BLaER1 treated with 17β-estradiol and CSF1 and Interleukin-3, amounts not matched to agents 10 nM and 100 nM (cell line): ENCODE results near the gene TBRG4.
A peak's percentile ranks its signal among the peaks of the same experiment; 100 is the strongest.
"Not testable (repeated sequence)": the region's sequence is repeated elsewhere in the genome, so short reads cannot be mapped to it uniquely, and the experiment has no call there.

Source experiments
- H3K27ac ChIP-seq, 11 experiments: shearing (Covaris generic); formaldehyde crosslinking; 2 replicates each; pipeline ENCODE4 v1.8.1; 2022
- H3K27me3 ChIP-seq, 11 experiments: shearing (Covaris generic); formaldehyde crosslinking; 2 replicates each; pipeline ENCODE4 v1.8.1; 2022
- H3K36me3 ChIP-seq, 11 experiments: shearing (Covaris generic); formaldehyde crosslinking; 2 replicates each; pipeline ENCODE4 v1.8.1; 2022
- H3K4me1 ChIP-seq, 10 experiments: shearing (Covaris generic); formaldehyde crosslinking; 2 replicates each; pipeline ENCODE4 v1.8.1; 2022
- H3K4me2 ChIP-seq, 11 experiments: shearing (Covaris generic); formaldehyde crosslinking; 2 replicates each; pipeline ENCODE4 v1.8.1; 2022
- H3K4me3 ChIP-seq, 10 experiments: shearing (Covaris generic); formaldehyde crosslinking; 2 replicates each; pipeline ENCODE4 v1.8.1; 2022
- H3K9ac ChIP-seq, 11 experiments: shearing (Covaris generic); formaldehyde crosslinking; 2 replicates each; pipeline ENCODE4 v1.8.1; 2022
- H3K9me3 ChIP-seq, 11 experiments: shearing (Covaris generic); formaldehyde crosslinking; replicated peaks in 1 of 11; 2 replicates each; pipeline ENCODE4 v1.8.1; 2022
- H4K20me1 ChIP-seq, 11 experiments: shearing (Covaris generic); formaldehyde crosslinking; 2 replicates each; pipeline ENCODE4 v1.8.1; 2022
- Cebpa-rat ChIP-seq, 11 experiments: shearing (Covaris generic); IDR thresholded peaks; 2 replicates each; pipeline ENCODE4 v1.8.1; 2022

The TBRG4 gene

DNA sequence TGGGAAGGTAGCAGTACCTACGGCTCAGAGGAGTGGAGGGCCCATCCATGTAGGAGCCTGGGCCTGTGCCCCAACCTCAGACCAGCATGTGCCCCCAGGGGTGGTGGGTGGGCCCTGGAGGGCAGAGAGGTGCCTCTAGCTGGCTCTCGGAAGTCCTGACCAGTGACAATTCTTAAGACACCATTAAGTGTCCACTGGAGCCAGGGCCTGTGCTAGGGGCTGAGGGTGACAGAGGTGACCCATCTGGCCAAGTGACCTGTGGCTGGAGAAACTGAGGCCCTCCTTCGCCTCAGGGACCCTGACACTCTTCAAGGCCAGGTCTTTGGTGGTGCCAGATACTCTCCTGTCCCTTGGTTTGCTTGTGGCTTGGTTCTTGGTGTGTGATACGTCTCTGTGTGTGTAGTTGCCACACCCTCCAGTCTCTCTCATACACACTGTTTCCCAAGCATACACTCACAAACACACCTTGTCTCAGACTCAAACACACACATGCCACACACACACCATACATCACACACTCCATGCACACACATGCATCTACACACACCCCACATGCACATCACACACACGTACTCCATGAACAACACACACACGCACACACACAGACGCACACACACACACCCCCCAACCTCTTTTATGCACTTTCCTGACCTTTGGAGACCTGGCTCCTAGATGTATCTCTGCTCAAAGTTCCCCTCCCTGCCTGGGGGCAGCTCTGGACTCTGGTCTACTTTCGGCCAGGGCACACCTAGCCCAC is 45.2 kb upstream of the TBRG4 start:
- H3K4me3 ChIP-seq: no peak overlapping the region
- H3K27ac ChIP-seq: no peak overlapping the region
- peak overlapping the region in 5 of 11 experiments; percentile 11 to 66 (median 61); a peak in 4 of 22 replicates for H3K4me2 ChIP-seq
- H3K36me3 ChIP-seq: no peaks in the 10 kb centered on the region
- peaks cover 33 to 42% (median 36%) of the 10 kb centered on the region in 11 experiments for H3K27me3 ChIP-seq
- peaks cover 26 to 67% (median 53%) of the 10 kb centered on the region in 10 experiments for H3K4me1 ChIP-seq
- peaks cover 0 to 8% (median 0%) of the 10 kb centered on the region in 11 experiments; a peak in 3 of 22 replicates for H3K9me3 ChIP-seq
- H3K9ac ChIP-seq: no peak overlapping the region
- no peak for TF ChIP-seq Cebpa-rat (IDR thresholded peaks at IDR 0.05)
- H4K20me1 ChIP-seq: no peaks in the 10 kb centered on the region

DNA sequence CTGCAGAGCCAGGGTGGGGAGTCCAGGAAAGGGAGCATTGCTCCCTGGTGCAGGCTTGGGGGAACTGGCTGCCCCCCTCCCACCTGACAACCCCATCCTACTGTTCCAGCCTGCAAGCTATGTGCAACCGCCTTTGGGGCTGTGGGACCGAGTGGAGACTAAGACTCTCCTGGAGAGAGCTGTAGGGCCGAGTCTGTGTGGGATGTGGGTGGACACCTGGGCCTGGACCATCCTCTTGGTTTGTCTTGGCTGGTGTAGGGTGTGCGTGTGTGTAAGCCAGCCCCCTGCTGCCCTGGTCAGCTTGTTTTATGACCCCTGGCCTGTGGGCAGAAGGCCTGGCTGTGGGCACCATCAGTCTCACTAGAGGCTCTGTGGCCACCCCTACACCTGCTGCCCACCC is 44.4 kb upstream of the TBRG4 start:
- Histone ChIP-seq H3K9ac (no peak overlapping the region), H3K27ac (no peak overlapping the region), H3K36me3 (no peaks in the 10 kb centered on the region), H3K27me3 (peaks cover 33 to 42% (median 36%) of the 10 kb centered on the region in 11 experiments), H3K9me3 (peaks cover 0 to 8% (median 0%) of the 10 kb centered on the region in 11 experiments; a peak in 3 of 22 replicates), H3K4me3 (no peak overlapping the region), H3K4me1 (peaks cover 19 to 59% (median 46%) of the 10 kb centered on the region in 10 experiments), H4K20me1 (no peaks in the 10 kb centered on the region), H3K4me2 (no peak overlapping the region)
- no peak for TF ChIP-seq Cebpa-rat (IDR thresholded peaks at IDR 0.05)

GRCh38 chr7:45155357-45155900 is 43.9 kb upstream of the TBRG4 start:
- no peaks in the 10 kb centered on the region for H3K36me3 ChIP-seq
- H3K27ac ChIP-seq: no peak overlapping the region
- H3K4me2 ChIP-seq: no peak overlapping the region
- H3K4me3 ChIP-seq: no peak overlapping the region
- no peak overlapping the region for H3K9ac ChIP-seq
- peaks cover 33 to 42% (median 36%) of the 10 kb centered on the region in 11 experiments for H3K27me3 ChIP-seq
- no peaks in the 10 kb centered on the region for H4K20me1 ChIP-seq
- no peak for TF ChIP-seq Cebpa-rat (IDR thresholded peaks at IDR 0.05)
- peaks cover 0 to 8% (median 0%) of the 10 kb centered on the region in 11 experiments; a peak in 3 of 22 replicates for H3K9me3 ChIP-seq
- H3K4me1 ChIP-seq: peaks cover 13 to 54% (median 40%) of the 10 kb centered on the region in 10 experiments

DNA sequence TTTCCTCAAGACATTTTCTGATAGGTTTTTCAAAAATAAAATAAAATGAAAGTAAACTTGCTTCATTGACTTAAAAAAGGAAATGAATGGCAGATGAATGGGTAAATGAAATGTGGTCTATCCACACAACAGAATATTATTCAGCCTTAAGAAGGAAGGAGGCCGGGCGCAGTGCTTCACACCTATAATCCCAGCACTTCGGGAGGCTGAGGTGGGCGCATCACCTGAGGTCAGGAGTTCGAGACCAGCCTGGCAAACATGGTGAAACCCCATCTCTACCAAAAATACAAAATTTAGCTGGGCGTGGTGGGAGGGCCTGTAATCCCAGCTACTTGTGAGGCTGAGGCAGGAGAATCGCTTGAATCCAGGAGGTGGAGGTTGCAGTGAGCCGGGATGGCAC is 42.4 kb upstream of the TBRG4 start:
- peaks cover 27 to 34% (median 30%) of the 10 kb centered on the region in 11 experiments for H3K27me3 ChIP-seq
- not testable (repeated sequence) for H3K9ac ChIP-seq, H3K9me3 ChIP-seq, H4K20me1 ChIP-seq, H3K27ac ChIP-seq, H3K36me3 ChIP-seq, H3K4me3 ChIP-seq
- peaks cover 9 to 39% (median 30%) of the 10 kb centered on the region in 10 experiments for H3K4me1 ChIP-seq
- H3K4me2 ChIP-seq: peak overlapping the region in 8 of 11 experiments; percentile 6 to 67 (median 60); a peak in 14 of 22 replicates

DNA sequence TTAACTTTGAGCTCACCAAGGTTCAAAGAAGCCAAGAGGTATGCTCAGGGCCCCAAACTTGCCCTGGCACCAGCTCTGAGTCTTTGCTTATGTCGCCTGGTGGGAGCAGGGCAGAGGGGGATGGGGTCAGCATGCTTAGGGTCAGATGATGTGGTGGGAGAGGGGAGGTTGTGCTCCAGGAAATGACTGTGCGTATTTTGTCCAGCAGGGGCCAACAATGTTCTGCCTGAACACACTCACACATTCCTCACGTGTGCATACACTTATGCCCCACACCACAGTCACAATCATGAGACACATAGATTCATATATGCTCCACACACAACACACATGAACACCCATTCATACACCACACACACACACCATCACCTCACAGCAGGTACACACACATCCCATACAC is 41.7 kb upstream of the TBRG4 start:
- Histone ChIP-seq H3K4me2 (peak overlapping the region; percentile 43 to 71 (median 58); a peak in 19 of 22 replicates), H3K4me1 (peaks cover 9 to 39% (median 30%) of the 10 kb centered on the region in 10 experiments), H3K4me3 (no peak overlapping the region), H4K20me1 (no peaks in the 10 kb centered on the region), H3K9ac (peak overlapping the region in 2 of 11 experiments; percentile 1 to 12; a peak in 1 of 22 replicates), H3K27ac (peak overlapping the region in 5 of 11 experiments; percentile 10 to 43 (median 26); a peak in 6 of 22 replicates), H3K36me3 (no peaks in the 10 kb centered on the region), H3K9me3 (no peaks in the 10 kb centered on the region), H3K27me3 (peaks cover 20 to 27% (median 24%) of the 10 kb centered on the region in 11 experiments)
- TF ChIP-seq Cebpa-rat (IDR thresholded peaks at IDR 0.05): no peak

- H3K9ac ChIP-seq: no peak overlapping the region
- peak overlapping the region in 4 of 11 experiments; percentile 53 to 64 (median 58); a peak in 6 of 22 replicates for H3K4me2 ChIP-seq
- no peak for TF ChIP-seq Cebpa-rat (IDR thresholded peaks at IDR 0.05)
- H3K9me3 ChIP-seq: no peaks in the 10 kb centered on the region
- no peak overlapping the region for H3K27ac ChIP-seq
- no peak overlapping the region for H3K4me3 ChIP-seq
- no peaks in the 10 kb centered on the region for H3K36me3 ChIP-seq
- peaks cover 9 to 32% (median 27%) of the 10 kb centered on the region in 10 experiments for H3K4me1 ChIP-seq
- H3K27me3 ChIP-seq: peaks cover 8 to 15% (median 12%) of the 10 kb centered on the region in 11 experiments
- H4K20me1 ChIP-seq: no peaks in the 10 kb centered on the region
Observed at GRCh38 chr7:45151967-45152366, 40.5 kb upstream of the TBRG4 start.

DNA sequence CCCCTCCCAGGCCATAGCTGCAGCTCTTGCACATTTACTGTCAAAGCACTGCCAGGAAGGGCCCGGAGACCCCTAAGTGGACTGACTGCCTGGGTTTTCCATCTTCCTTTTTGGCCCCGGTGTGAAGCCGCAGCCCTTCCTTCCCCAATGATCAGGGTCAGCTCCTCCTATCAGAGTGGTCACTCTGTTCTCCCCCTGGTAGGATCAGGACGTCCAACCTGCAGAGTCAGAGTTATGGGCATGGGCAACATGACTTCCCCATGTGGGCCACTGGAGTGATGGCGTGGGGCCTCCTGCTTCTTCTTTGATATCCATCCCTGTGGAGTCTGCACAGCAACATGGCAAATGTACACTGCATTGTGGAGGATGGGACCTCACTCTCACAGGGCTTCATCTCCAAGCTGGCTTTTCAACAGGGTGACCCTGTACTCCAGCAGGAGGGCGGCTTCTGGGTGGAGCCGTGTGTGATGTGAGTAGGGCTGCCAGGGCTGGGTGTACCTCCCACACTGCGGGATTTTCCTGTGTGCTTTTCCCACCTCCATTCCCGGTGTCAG is 39.7 kb upstream of the TBRG4 start:
- Histone ChIP-seq H3K9ac (no peak overlapping the region), H3K27me3 (peaks cover under 1 to 7% (median 5%) of the 10 kb centered on the region in 11 experiments; a peak in 15 of 22 replicates), H3K27ac (no peak overlapping the region), H3K4me2 (no peak overlapping the region), H4K20me1 (no peaks in the 10 kb centered on the region), H3K9me3 (no peaks in the 10 kb centered on the region), H3K4me3 (no peak overlapping the region), H3K36me3 (no peaks in the 10 kb centered on the region), H3K4me1 (peaks cover 9 to 32% (median 27%) of the 10 kb centered on the region in 10 experiments)
- no peak for TF ChIP-seq Cebpa-rat (IDR thresholded peaks at IDR 0.05)

DNA sequence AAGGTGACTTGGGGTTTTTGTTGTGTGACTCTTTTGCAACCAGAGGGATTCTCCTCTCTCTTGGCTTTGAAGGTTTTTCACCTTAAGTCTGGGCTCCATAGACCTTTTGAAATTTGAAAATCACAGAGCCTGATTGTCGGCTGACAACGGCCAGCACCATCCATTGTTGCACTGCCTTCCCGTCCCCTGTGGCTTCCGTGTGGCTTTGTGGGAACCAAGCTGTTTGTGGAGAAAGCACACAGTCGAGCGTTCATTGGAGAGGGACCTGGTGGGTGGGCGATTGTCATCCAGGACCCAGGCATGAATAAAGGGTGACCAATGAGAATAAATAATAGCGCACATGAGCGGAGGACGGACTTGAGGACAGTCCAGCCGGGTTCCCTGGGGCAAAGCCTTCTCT is 38.7 kb upstream of the TBRG4 start:
- Histone ChIP-seq H3K27me3 (no peaks in the 10 kb centered on the region), H4K20me1 (no peaks in the 10 kb centered on the region), H3K4me1 (peaks cover 9 to 32% (median 27%) of the 10 kb centered on the region in 10 experiments), H3K9me3 (no peaks in the 10 kb centered on the region), H3K36me3 (no peaks in the 10 kb centered on the region), H3K27ac (no peak overlapping the region), H3K9ac (no peak overlapping the region), H3K4me3 (no peak overlapping the region), H3K4me2 (no peak overlapping the region)
- TF ChIP-seq Cebpa-rat (IDR thresholded peaks at IDR 0.05): no peak

DNA sequence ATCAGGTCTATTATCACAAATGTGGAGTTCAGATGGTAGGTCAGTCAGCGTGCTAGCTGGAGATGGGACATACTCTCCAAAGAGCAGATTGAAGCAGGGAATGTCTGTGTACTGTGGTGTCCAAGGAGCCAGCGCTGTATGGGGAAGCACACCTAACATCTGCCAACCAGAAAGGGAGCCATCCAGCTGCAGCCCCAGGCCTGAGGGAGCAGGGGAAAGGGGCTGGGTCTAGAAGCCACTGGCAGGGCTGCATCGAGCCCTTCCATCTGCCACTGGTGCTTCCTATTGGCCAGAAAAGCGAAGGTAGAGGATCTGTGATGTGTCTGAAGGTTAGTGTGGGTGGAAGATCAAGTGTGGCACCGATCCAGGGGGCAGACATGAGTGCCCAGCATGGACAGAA is 38.1 kb upstream of the TBRG4 start:
- H3K9ac ChIP-seq: no peak overlapping the region
- H3K4me1 ChIP-seq: peaks cover 9 to 30% (median 25%) of the 10 kb centered on the region in 10 experiments
- H3K36me3 ChIP-seq: no peaks in the 10 kb centered on the region
- no peak overlapping the region for H3K4me2 ChIP-seq
- no peaks in the 10 kb centered on the region for H4K20me1 ChIP-seq
- no peak for TF ChIP-seq Cebpa-rat (IDR thresholded peaks at IDR 0.05)
- no peak overlapping the region for H3K27ac ChIP-seq
- no peaks in the 10 kb centered on the region for H3K27me3 ChIP-seq
- H3K4me3 ChIP-seq: no peak overlapping the region
- no peaks in the 10 kb centered on the region for H3K9me3 ChIP-seq
